Nephron (organoid): ENCODE measurements around the gene IRX3.

ENCODE experiments used
- H3K27ac Mint-ChIP-seq, 3 experiments: 2 replicates each; pipeline ENCODE4 v1.8.0; 2020; ENCODE audit warnings: mixed read lengths in 3 of 3, mild to moderate bottlenecking in 2 of 3, moderate library complexity in 1 of 3
- H3K27me3 Mint-ChIP-seq: 2 replicates; pipeline ENCODE4 v1.8.0; 2021; ENCODE audit warnings: low read depth, mild to moderate bottlenecking, moderate library complexity, mixed read lengths
- H3K36me3 Mint-ChIP-seq: 2 replicates; pipeline ENCODE4 v1.8.0; 2020; ENCODE audit warnings: low read depth, mixed read lengths
- H3K4me1 Mint-ChIP-seq: 2 replicates; pipeline ENCODE4 v1.8.0; 2020; ENCODE audit warnings: mixed read lengths
- H3K4me3 Mint-ChIP-seq, 3 experiments: 2 replicates each; pipeline ENCODE4 v1.8.0; 2020; ENCODE audit warnings: mild to moderate bottlenecking in 3 of 3, mixed read lengths in 3 of 3, moderate library complexity in 2 of 3
- H3K9me3 Mint-ChIP-seq: 2 replicates; pipeline ENCODE4 v1.8.0; 2020; ENCODE audit warnings: mixed read lengths
- CTCF ChIP-seq, 3 experiments: fragments of 200-600 bp; sonication (generic); IDR thresholded peaks; one replicate each; pipeline ENCODE4 v1.5.0; 2021; ENCODE audit warnings: antibody characterized with exemption in 3 of 3; ENCODE audit not compliant: unreplicated experiment in 3 of 3

The IRX3 gene

GRCh38 chr16:54239456-54239855, 47.1 kb downstream of the IRX3 start:
- Mint-ChIP-seq H3K9me3 (peaks cover 2% of the 10 kb centered on the region), H3K27ac (no peak overlapping the region), H3K4me1 (peaks cover 26% of the 10 kb centered on the region), H3K27me3 (peaks cover 29% of the 10 kb centered on the region), H3K36me3 (no peaks in the 10 kb centered on the region), H3K4me3 (no peak overlapping the region)
- no peak for TF ChIP-seq CTCF (IDR thresholded peaks at IDR 0.05; ENCODE audit: unreplicated experiment in 3 of 3)

GRCh38 chr16:54236773-54237172, 49.8 kb downstream of the IRX3 start:
- Mint-ChIP-seq H3K27me3 (peaks cover 13% of the 10 kb centered on the region), H3K4me3 (no peak overlapping the region), H3K4me1 (peaks cover 23% of the 10 kb centered on the region), H3K27ac (no peak overlapping the region), H3K9me3 (peaks cover 2% of the 10 kb centered on the region), H3K36me3 (no peaks in the 10 kb centered on the region)
- TF ChIP-seq CTCF (IDR thresholded peaks at IDR 0.05; ENCODE audit: unreplicated experiment in 3 of 3): no peak

GRCh38 chr16:54233615-54234014, 53.0 kb downstream of the IRX3 start:
- H3K36me3 Mint-ChIP-seq: no peaks in the 10 kb centered on the region
- no peaks in the 10 kb centered on the region for H3K4me1 Mint-ChIP-seq
- H3K9me3 Mint-ChIP-seq: peaks cover 4% of the 10 kb centered on the region
- H3K27ac Mint-ChIP-seq: no peak overlapping the region
- TF ChIP-seq CTCF (IDR thresholded peaks at IDR 0.05; ENCODE audit: unreplicated experiment in 3 of 3): no peak
- no peak overlapping the region for H3K4me3 Mint-ChIP-seq
- H3K27me3 Mint-ChIP-seq: peaks cover 3% of the 10 kb centered on the region
